GM21360 (cell line): ENCODE data around the gene GJA10.
"Not testable (repeated sequence)": the region's sequence is repeated elsewhere in the genome, so short reads cannot be mapped to it uniquely, and the experiment has no call there.

Source experiments
- ATAC-seq: cut with Tn5 transposase; IDR thresholded peaks from one replicate; pipeline ENCODE4 v1.9.1; 2021; ENCODE audit warnings: mild to moderate bottlenecking, moderate library complexity; ENCODE audit not compliant: unreplicated experiment

Gene GJA10

GRCh38 chr6:89894169-89894568 lies at the start of gene GJA10:
GJA10 (plus strand) TSS chr6:89894469; CDS start chr6:89894469, 0 bp downstream.
- no peak for ATAC-seq

GRCh38 chr6:89847513-89847912 lies 46.8 kb upstream of the GJA10 start:
- not testable (repeated sequence) for ATAC-seq

- ATAC-seq, result no peak
Observed at GRCh38 chr6:89853068-89853467, 41.2 kb upstream of the GJA10 start.

GRCh38 chr6:89858041-89858440 lies 36.2 kb upstream of the GJA10 start:
- no peak for ATAC-seq

- peak; percentile 71 for ATAC-seq
Observed at GRCh38 chr6:89859744-89860143, 34.5 kb upstream of the GJA10 start.

- ATAC-seq, result peak; percentile 70
Observed at GRCh38 chr6:89862273-89862672, 32.0 kb upstream of the GJA10 start.

- ATAC-seq, result peak; percentile 9
Observed at GRCh38 chr6:89862698-89863097, 31.6 kb upstream of the GJA10 start.

GRCh38 chr6:89866024-89866678 lies 28.1 kb upstream of the GJA10 start:
- ATAC-seq, result no peak

- no peak for ATAC-seq
Observed at GRCh38 chr6:89873721-89874120, 20.5 kb upstream of the GJA10 start.

GRCh38 chr6:89874438-89874837 lies 19.8 kb upstream of the GJA10 start:
- ATAC-seq, result no peak

GRCh38 chr6:89886378-89887120 lies 7.7 kb upstream of the GJA10 start:
- ATAC-seq, result no peak

- no peak for ATAC-seq
Observed at GRCh38 chr6:89887452-89888137, 6.7 kb upstream of the GJA10 start.

GRCh38 chr6:89888138-89888514 lies 6.1 kb upstream of the GJA10 start:
- no peak for ATAC-seq

- no peak for ATAC-seq
Observed at GRCh38 chr6:89888871-89889270, 5.4 kb upstream of the GJA10 start.

- ATAC-seq, result not testable (repeated sequence)
Observed at GRCh38 chr6:89890845-89891528, 3.3 kb upstream of the GJA10 start.

GRCh38 chr6:89892577-89892976 lies 1.7 kb upstream of the GJA10 start:
- not testable (repeated sequence) for ATAC-seq

- ATAC-seq, result no peak
Observed at GRCh38 chr6:89895276-89895874, 1.1 kb downstream of the GJA10 start.

GRCh38 chr6:89910001-89910901 lies 16.0 kb downstream of the GJA10 start:
- ATAC-seq, result not testable (repeated sequence)

- ATAC-seq, result no peak
Observed at GRCh38 chr6:89910902-89911240, 16.6 kb downstream of the GJA10 start.
